ENCODE measurements around the gene MRPL28.
"Not testable (repeated sequence)": the region's sequence is repeated elsewhere in the genome, so short reads cannot be mapped to it uniquely, and the experiment has no call there.

MRPL28 gene

DNA sequence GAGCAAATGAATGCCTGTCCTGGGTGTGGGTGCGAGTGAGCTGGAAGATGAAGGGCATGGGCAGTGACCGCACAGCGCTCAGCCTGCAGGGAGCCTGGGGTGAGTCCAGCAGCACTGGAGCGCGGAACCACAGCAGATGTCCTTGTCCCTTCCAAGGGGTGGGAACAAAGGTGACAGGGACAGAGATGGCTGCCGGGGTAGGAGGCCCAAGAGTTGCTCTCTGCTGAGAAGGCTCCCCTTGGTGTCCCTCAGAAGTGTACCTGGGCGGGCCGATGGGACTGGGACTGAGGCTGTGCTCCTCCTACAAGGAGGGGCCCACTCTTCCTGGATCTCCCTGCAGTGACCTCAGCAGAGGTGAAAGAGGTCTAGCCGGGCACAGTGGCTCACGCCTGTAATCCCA lies 19.0 kb upstream of the MRPL28 start:
- no peak for DNase-seq

DNA sequence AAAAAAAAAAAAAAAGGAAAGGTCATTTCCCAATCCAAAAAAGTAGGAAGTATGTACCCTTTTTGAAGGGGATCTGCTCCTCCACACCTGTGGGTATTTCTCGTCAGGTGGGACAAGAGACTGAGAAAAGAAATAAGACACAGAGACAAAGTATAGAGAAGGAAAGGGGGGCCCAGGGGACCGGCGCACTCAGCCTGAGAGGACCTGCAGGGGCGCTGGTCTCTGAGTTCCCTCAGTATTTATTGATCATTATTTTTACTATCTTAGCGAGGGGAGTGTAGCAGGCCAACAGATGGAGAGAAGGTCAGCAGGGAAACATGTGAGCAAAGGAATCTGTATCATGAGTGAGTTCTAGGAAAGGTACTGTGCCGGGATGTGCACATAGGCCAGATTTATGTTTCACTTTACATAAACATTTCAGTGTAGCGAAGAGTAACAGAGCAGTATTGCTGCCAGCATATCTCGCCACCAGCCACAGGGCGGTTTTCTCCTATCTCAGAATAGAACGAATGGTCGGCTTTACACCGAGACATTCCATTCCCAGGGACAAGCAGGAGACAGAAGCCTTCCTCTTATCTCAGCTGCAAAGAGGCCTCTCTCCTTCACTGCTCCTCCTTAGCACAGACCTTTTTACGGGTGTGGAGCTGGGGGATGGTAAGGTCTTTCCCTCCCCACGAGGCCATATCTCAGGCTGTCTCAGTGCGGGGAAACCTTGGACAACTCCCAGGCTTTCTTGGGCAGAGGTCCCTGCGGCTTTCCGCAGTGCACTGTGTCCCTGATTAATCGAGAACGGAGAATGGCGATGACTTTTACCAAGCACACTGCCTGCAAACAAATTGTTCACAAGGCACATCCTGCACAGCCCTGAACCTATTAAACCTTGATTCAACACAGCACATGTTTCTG lies 17.7 kb upstream of the MRPL28 start:
- DNase-seq: not testable (repeated sequence)

DNA sequence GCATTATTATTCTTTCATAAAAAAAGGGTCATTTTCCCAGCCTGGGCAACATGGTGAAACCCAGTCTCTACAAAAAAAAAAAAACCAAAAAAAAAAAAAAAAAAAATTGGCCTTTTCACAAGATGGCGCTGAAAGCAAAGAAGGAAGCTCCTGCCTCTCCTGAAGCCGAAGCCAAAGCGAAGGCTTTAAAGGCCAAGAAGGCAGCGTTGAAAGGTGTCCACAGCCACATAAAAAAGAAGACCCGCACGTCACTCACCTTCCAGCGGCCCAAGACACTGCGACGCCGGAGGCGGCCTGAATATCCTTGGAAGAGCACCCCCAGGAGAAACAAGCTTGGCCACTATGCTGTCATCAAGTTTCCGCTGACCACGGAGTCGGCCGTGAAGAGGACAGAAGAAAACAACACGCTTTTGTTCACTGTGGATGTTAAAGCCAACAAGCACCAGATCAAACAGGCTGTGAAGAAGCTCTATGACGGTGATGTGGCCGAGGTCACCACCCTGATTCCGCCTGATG lies 16.4 kb upstream of the MRPL28 start:
- no peak for DNase-seq

DNA sequence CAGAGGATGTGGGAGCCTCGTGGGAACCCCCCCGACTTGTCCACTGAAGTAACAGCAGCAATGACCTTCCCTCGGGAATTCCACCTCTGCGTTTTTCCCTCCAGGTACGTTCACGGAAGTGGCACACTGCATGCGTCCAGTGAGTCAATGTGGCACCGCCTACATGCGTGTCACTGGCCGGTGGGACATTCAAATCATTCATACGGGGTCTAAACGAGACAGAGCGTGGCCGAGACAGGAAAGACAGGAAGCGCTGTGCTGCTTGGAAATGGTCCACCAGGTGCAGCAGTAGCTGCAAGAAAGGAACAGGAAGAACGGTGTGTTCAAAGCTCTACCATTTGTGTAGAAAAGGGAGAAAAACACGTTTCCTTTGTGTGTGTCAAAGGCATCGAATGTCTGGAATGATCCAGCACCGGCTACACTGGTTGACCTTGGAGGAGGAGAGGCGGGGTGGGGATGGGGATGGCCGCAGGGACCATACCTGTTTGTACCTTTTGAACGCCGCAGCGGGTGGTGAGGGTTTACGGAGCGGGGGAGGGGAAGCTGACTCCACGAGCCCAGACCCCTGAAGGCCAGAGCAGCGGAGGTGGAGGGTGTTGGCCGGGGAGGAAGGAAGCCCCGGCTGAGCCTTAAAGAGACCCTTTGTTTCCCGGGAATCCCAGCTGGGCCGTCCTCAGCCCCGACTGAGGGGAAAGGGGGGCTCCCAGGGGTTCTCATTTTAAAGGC lies 13.2 kb upstream of the MRPL28 start:
- peak; percentile 39 to 43 for DNase-seq

DNA sequence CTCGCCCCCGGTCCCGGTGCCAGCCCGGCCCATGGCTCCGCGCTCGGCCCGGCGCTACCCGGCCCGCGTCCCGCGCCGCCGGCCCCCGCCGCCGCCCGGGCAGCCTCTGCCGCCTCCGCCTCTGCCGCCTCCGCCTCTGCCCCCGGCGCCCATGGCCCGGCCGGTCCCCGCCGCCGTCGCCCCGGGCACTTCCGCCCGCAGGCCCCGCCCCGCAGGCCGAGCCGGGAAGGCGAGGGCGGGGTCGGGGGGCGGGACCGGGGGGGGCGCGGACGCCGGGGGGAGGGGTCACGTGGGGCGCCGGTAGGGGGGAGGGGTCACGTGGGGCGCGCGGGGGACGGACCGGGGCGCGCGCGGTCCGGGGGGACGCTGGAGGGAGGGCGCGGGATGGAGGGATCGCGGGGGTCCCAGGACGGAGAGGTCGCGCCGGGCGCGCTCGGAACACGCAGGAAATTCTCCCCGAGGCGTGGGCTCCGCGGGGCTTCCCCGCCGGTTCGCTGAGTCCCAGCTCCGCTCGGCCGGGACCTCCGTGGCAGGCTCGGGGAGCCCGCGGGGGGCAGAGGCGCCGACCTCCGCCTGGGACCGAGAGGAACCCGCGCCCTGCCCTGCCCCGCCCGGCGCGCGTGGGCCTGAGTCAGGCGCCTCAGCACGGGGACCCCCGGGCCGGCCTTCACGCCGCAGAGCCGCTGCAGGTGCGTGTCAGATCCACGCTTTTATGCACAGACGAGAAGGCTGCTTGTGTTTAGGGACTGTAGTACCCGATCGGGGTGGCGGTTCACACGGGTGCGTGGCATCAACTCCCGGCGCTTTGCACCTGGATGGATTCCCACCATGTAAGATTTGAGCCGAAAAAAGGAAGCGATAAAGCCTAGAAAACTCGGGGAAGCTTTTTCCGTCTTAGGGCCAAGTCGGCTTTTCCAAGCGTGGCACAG lies 11.7 kb upstream of the MRPL28 start, which contains the start of gene PGAP6:
Gene PGAP6, minus strand, starts transcription at position 190 of the 929 bp plus-strand sequence. Its CDS starts 157 bp downstream, at position 33.
- DNase-seq: peak; percentile 35 to 44

DNA sequence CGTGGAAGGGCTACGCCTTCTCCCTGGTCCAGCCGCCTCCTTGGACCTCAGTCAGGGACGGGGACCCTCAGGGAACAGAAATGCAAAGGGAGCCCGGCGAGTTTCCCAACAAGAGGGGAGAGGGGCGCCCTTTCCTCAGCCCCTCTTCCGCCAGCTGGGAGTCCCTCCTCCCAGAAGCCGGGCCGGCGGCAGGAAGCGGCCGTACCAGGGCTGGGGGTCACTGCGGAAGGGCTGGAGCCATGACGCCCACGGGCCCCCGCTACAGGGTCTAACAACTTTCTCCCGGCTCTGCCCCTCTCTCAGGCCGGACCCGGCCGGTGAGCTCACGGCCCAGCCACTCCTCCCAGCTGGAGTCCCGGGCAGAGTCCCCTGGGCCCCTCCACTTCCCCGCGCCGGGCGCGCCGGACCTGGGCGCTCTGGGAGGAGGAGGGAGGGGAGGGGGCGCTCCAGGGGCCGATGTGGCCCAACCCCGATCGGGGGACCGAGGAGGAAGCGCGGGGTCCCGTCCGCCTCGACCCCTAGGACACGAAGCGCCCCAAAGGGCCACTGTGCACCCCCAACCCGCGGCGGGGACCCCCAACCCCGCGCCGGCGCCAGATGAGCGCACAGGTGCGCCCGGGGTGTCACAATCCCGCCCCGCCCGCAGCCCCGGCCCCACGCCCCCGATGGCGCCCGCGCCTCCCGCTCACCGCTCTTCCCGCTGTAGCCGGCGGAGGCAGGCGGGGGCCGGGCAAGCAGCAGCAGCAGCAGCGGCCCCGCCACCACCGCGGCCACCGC lies 10.9 kb upstream of the MRPL28 start:
- DNase-seq: peak in 1 of 2 experiments; percentile 18

DNA sequence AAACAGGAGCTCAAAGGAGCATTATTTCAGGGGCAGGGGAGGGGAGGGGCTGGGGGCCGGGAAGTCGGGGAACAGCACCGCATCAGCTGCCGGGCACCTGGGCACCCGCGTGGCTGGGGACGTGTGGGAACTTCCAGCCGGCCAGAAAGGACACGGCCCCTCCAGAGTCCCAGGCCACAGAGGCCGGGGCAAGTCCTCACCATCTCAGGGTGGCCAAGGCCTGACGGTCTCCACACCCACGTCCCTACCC lies 10.3 kb upstream of the MRPL28 start:
- DNase-seq: no peak

DNA sequence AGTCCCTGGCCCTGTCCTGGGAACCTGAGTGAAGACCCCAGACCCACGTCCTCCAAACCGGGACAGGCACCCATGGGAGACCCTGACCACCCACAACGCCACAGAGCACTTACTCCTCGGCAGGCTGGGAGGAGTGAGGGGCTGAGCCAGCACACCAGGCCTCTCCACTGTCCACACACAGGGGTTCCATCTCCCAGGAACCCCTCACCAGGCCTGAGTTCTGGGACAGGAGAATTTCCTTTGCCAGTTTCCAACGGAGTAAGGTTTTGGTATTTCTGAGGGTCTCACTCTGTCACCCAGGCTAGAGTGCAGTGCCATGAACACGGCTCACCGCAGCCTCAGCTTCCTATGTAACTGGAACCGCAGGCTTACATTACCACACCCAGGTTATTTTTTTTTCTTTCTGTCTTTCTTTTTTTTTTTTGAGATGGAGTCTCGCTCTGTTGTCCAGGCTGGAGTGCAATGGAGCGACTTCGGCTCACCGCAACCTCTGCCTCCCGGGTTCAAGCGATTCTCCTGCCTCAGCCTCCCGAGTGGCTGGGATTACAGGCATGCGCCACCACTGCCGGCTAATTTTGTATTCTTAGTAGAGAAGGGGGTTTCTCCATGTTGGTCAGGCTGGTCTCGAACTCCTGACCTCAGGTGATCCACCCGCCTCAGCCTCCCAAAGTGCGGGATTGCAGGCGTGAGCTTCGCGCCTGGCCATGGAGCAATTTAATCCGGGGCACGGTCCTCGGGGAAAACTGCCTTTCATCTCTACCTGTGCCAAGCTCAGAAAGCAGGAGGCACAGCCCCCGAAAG lies 9.8 kb upstream of the MRPL28 start:
- no peak for DNase-seq

DNA sequence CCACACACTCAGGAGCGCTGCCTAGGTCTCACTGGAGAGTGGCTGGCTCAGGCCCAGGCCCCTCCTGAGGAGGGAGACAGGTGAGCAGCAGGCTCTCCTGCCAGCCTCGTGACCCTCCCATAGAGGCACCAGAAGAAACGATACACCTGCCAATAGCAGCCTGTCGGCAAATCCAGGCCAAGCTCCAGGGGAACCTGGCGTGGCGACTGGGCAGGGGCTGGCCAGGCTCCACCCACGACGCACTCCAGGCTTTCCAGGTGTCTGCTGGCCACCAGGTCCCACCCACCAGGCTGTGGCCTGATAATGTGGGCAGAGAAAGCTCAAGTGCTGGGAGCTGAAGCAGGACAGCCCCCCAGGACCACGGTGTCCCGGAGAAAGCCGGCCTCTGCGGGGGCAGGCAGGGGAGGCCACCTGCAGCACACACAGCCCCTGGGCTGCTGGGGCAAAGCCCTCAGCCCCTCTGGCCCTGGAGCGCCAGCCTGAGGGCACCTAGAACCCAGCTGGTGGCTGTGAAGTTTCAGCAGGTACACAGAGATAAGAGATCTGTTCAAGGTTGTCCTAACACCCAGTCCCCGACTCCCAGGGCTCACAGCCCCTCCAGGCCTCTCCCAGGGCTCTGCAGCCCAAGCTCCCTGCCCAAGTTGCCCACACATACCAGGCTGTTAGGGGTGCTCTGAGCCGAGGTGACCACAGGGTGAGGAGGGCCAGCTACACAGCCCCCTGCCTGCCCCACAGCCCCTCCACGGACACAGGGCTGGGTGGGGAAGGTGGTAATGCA lies 9.0 kb upstream of the MRPL28 start:
- DNase-seq: no peak

DNA sequence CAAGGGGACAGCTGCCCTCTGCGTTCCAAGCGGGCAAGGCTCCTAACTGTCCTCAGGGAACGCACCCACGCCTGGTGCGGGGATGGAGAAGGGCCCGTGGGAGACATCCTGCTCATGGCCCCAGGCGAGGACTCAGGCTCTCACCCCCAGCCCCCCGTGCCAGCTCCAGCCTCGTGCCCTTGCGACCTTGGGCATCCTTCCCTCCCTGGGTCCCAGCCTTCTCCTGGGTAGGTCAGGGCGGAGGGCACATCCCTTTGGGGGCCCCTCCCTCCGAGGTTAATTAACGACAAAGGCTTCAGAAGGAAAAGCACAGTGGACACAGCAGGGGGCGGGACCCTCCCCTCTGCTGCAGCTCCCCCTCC lies 8.5 kb upstream of the MRPL28 start:
- DNase-seq: no peak

DNA sequence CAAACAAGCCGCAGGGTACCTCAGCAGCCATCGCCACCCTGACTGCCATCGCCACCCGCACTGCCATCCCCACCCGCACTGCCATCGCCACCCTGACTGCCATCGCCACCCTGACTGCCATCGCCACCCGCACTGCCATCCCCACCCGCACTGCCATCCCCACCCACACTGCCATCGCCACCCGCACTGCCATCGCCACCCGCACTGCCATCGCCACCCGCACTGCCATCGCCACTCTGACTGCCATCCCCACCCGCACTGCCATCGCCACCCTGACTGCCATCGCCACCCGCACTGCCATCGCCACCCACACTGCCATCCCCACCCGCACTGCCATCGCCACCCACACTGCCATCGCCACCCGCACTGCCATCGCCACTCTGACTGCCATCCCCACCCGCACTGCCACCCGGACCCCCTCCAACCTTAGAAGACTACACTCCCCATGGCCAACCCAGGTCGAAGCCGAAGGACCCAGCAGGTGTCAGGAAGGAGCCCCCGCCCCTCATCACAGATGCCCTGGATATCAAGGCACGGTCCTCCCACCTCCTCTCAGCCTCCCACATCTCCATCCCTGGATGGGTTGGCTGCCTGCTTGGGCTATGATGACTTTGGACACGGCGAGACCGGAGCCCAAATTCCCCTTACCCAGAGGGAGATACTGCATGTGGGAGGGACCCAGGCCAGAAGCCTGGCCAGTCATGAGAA lies 7.9 kb upstream of the MRPL28 start:
- not testable (repeated sequence) for DNase-seq

DNA sequence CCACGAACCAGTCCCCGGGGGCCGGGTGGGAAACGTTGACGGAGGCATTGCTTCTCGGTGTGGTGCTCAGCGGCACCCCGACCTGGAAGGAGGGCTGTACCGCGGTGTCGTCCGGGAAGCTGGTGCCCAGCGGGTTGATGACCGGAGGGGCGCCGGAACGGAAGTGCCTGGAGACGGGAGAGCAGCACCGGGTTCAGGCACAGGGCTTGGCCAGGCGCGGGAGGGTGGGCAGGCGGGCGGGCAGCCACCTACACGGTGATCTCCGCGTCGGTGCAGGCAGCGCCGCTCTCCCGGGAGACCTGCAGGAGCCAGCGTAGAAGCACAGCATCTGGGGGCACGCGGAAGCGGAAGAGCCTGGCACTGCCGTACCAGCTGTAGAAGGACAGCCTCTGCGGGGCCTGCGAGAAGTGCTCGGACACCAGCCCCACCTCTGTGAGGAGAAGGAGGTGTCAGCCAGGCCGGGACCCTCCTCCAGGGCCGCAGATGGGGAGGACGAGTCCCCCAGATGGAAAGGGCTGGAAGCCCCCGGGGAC lies 7.1 kb upstream of the MRPL28 start:
- DNase-seq: no peak

DNA sequence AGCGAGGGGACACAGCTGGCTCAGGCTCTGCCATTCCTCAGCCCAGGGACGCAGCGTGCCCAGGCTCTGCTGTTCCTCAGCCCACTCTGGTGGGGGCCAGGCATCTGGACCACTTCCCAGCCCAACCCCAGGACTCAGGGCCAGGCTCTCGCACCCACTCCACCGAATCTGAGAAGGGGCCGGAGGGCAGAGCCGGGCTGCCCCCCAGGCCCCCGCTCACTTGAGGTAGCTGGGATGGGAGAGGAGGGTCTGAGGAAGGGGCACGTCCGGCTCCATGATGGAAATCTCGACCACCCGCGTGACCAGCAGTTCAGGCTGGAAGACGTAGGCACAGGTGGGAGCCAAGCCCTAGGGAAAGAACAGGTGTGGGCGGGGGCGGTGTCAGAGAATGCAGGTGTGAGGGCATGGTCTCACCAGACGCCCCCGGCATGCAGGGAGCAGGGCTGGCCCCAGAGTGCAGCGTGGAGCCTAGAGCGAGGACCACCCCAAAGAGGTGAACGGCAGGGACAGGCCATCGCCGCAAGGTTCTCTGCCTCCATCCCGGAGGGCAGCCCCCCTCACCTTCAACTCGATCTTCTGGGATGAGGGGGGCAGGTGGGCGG lies 6.6 kb upstream of the MRPL28 start:
- no peak for DNase-seq

DNA sequence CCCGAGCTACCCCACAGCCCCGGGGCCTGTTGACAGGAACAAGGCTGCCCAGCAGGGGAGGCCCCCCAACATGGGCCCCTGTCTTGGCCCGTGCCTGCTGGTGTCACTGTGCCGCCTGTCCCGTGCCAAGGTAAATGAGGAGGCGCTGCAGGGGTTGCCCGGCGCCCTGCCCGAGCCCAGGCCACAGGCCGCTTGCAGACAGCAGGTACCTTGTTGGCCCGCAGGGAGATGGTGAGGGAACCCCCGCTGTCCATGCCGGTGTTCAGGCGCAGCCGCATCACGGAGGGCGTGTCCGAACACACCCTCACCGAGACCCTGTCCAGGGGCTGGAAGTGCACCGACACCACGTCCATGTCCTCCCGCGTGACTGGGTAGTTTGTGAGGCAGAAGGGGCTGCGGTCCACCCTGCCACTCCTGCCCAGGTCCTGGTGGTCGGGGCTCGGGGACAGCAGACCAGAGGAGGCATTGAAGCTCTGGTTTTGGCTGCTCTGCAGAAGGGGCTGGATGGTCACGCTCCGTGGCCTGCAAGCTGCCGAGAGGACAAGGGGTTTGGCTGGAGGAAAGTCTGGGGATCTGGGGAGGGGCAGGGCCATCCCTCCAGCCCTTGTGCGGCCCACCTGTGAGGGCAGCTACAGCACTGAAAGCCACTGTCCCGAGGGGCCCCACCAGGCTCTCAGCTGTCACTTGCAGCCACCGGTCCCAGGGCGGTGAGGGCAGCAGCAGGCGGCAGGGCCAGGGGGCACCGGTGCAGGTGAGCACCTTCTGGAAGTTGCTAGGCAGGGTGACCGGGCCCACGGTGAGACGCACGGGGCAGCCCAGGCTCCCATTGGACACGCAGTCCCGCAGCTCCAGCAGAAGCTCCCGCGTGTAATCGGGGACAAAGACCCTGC lies 5.8 kb upstream of the MRPL28 start:
- DNase-seq: no peak

DNA sequence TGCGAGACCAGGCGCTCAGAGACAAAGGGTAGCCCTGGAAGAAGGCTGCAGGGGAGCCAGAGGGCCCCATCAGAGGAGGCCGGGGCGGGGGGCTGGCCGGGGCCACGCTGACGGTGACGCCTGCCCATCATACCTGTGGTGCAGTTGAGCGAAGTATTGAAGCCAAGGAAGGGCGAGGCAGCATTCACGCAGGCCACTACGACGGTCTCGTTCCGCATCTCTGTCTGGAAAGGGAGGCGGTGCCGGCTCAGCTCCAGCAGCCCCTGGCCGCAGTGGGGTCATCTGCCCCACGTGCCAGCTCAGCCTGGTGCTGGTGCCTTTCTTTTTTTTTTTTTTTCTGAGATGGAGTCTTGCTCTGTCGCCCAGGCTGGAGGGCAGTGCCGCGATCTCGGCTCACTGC lies 4.9 kb upstream of the MRPL28 start:
- no peak for DNase-seq

DNA sequence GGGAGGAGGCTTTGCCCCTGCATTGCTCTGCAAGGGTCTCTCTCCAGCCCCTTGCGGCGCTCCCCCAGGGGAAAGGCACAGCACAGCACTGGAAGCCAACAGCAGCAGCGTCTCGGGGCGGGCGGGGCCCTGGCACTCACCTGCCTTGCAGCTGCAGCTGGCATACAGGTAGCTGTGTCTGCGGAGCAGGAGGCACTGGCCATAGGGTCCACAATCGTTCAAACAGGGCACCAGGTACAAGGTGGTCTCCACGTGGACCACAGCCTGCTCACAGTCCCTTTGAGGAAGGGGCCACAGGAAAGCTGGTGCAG lies 4.2 kb upstream of the MRPL28 start:
- DNase-seq: no peak

DNA sequence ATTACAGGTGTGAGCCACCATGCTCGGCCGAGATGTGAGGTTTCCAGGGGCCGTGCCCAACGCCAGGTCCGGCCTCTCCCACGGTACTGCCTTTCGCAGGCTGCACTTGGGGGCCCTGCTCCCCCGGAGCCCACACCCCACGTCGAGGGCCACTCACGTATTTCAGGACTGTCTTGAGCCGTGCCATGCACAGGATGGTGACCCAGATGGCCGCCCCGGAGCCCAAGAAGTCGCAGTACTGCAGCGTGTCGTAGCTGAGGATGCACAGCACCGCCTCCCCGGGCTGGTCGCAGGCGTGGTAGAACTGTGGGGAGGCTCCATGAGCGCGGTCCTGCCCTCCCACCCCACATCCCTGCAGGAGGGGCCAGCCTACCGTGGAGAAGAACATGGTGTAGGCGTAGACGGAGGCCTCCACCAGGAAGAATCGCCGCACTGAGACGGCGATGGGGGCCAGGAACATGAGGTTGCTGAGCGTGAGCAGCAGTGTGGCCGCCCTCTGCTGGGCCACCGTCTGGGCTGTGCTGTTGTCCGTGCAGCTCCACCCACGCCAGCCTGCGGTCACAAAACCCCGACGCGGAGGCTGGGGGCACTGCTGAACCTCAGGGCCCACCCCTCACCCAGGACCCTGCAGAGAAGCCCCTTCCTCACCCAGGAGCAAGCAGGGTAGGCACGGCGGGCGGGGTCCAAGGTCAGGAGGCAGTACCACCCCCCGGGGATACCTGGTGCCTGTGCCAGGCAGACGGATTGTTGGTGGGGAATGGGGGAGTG lies 3.7 kb upstream of the MRPL28 start:
- no peak for DNase-seq
